OCI-LY3 (cell line): ENCODE data around the gene WNT7B.

Experiments used
- H2AFZ ChIP-seq: fragments of 200-600, 300-600 bp; shearing (Covaris generic); 2 replicates; pipeline ENCODE4 v1.6.0; 2014; ENCODE audit warnings: antibody characterized with exemption, low read depth, low read length
- H3K27ac ChIP-seq: fragments of 200-600, 300-600 bp; sonication (generic); 2 replicates; pipeline ENCODE4 v1.5.1; 2014; ENCODE audit warnings: mild to moderate bottlenecking, low read length, moderate library complexity, mixed read lengths
- H3K27me3 ChIP-seq: fragments of 200-600, 300-600 bp; sonication (generic); 2 replicates; pipeline ENCODE4 v1.6.1; 2014; ENCODE audit warnings: low read depth, low read length, mixed read lengths
- H3K36me3 ChIP-seq: fragments of 200-600, 300-600 bp; sonication (generic); replicated peaks from 2 replicates; pipeline ENCODE3; 2014; ENCODE audit warnings: low read depth, low read length, mixed read lengths
- H3K4me1 ChIP-seq: fragments of 300-600, 200-600 bp; sonication (generic); 2 replicates; pipeline ENCODE4 v1.6.1; 2014; ENCODE audit warnings: low read length, mixed read lengths
- H3K4me2 ChIP-seq: fragments of 200-600, 300-600 bp; sonication (generic); 2 replicates; pipeline ENCODE4 v1.6.1; 2014; ENCODE audit warnings: low read length, mixed read lengths
- H3K4me3 ChIP-seq: fragments of 300-600, 200-600 bp; sonication (generic); 2 replicates; pipeline ENCODE4 v1.5.1; 2014; ENCODE audit warnings: antibody characterized with exemption, mild to moderate bottlenecking, low read length, moderate library complexity
- H3K79me2 ChIP-seq: fragments of 300-600, 200-600 bp; shearing (Covaris generic); 2 replicates; pipeline ENCODE4 v1.6.1; 2014; ENCODE audit warnings: mild to moderate bottlenecking, low read length, mixed read lengths
- H3K9ac ChIP-seq: fragments of 300-600, 200-600 bp; shearing (Covaris generic); 2 replicates; pipeline ENCODE4 v1.6.0; 2014; ENCODE audit warnings: mild to moderate bottlenecking, low read length, moderate library complexity
- H3K9me3 ChIP-seq: fragments of 200-600, 300-600 bp; shearing (Covaris generic); 2 replicates; pipeline ENCODE4 v1.6.1; 2014; ENCODE audit warnings: low read length, mixed read lengths; ENCODE audit not compliant: insufficient read depth
- H4K20me1 ChIP-seq: fragments of 200-600, 300-600 bp; sonication (generic); 2 replicates; pipeline ENCODE4 v1.6.1; 2016; ENCODE audit warnings: low read length, mixed read lengths; ENCODE audit not compliant: insufficient read depth
- CTCF ChIP-seq: fragments of 200-600, 300-600 bp; sonication (generic); IDR thresholded peaks from 2 replicates; pipeline ENCODE4 v1.5.1; 2014; ENCODE audit warnings: antibody characterized with exemption, low read length, low read depth
- EZH2phosphoT487 ChIP-seq: fragments of 200-600 bp; shearing (Covaris generic); IDR thresholded peaks from 2 replicates; pipeline ENCODE4 v1.6.1; 2018; ENCODE audit warnings: antibody characterized with exemption, mixed run types, low read depth

The WNT7B gene

GRCh38 chr22:45928726-45929368, 48.1 kb downstream of the WNT7B start:
- H3K27me3 ChIP-seq: peaks cover 12% of the 10 kb centered on the region
- H4K20me1 ChIP-seq: no peaks in the 10 kb centered on the region
- no peak overlapping the region for H3K4me3 ChIP-seq
- TF ChIP-seq CTCF: no peak
- no peak for TF ChIP-seq EZH2phosphoT487
- no peak overlapping the region for H3K9ac ChIP-seq
- H3K79me2 ChIP-seq: no peaks in the 10 kb centered on the region
- H3K36me3 ChIP-seq: no peaks in the 10 kb centered on the region
- H3K9me3 ChIP-seq: no peaks in the 10 kb centered on the region
- H3K27ac ChIP-seq: no peak overlapping the region
- no peak overlapping the region for H3K4me2 ChIP-seq
- H3K4me1 ChIP-seq: no peaks in the 10 kb centered on the region
- H2AFZ ChIP-seq: no peak overlapping the region

- no peaks in the 10 kb centered on the region for H3K79me2 ChIP-seq
- H3K4me3 ChIP-seq: no peak overlapping the region
- TF ChIP-seq EZH2phosphoT487 (no peak), CTCF (no peak)
These were observed 49.9 kb downstream of the WNT7B start for GRCh38 chr22:45927059-45927458.

DNA sequence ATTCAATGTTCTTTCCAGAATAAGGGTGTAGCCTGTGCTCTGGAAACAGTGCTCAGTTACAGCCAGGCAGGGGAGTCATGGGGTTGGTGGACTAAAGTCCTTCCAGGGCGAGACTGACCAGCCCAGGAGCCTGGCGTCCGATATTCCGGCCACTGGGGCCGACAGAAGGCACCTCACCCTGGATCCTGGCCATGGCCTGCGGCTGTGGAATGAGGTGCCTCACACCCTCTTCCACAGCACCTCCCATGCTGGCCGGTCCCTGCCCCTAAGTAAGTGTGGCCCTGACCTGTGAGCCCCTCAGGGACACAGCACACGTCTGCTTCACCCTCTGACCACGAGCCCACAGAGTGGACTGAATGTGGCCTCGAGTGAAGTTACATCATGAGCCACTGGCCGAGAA, 50.5 kb downstream of the WNT7B start:
- no peak overlapping the region for H2AFZ ChIP-seq
- no peak overlapping the region for H3K4me2 ChIP-seq
- H3K4me3 ChIP-seq: no peak overlapping the region
- H3K27me3 ChIP-seq: 0 out of 2 replicates have a peak, but pooled peaks cover 3% of the 10 kb centered on the region
- no peak overlapping the region for H3K9ac ChIP-seq
- TF ChIP-seq EZH2phosphoT487 (no peak), CTCF (no peak)
- no peaks in the 10 kb centered on the region for H3K4me1 ChIP-seq
- no peaks in the 10 kb centered on the region for H3K79me2 ChIP-seq
- no peaks in the 10 kb centered on the region for H3K36me3 ChIP-seq
- no peaks in the 10 kb centered on the region for H4K20me1 ChIP-seq
- H3K27ac ChIP-seq: no peak overlapping the region
- H3K9me3 ChIP-seq: no peaks in the 10 kb centered on the region

More at GRCh38 chr22:45927059-45927458, 49.9 kb downstream of the WNT7B start:
- Histone ChIP-seq H2AFZ (no peak overlapping the region), H3K4me1 (no peaks in the 10 kb centered on the region), H3K27ac (no peak overlapping the region), H3K9me3 (no peaks in the 10 kb centered on the region), H4K20me1 (no peaks in the 10 kb centered on the region), H3K36me3 (no peaks in the 10 kb centered on the region), H3K27me3 (peaks cover 3% of the 10 kb centered on the region; the same call in 1 of the 2 replicates), H3K9ac (no peak overlapping the region), H3K4me2 (no peak overlapping the region)

- H2AFZ ChIP-seq: no peak overlapping the region
- H3K27ac ChIP-seq: no peak overlapping the region
- no peak overlapping the region for H3K4me3 ChIP-seq
- H3K4me1 ChIP-seq: no peaks in the 10 kb centered on the region
- H3K36me3 ChIP-seq: no peaks in the 10 kb centered on the region
- 0 out of 2 replicates have a peak, but pooled peaks cover 3% of the 10 kb centered on the region for H3K27me3 ChIP-seq
- no peaks in the 10 kb centered on the region for H4K20me1 ChIP-seq
- H3K4me2 ChIP-seq: no peak overlapping the region
- no peaks in the 10 kb centered on the region for H3K9me3 ChIP-seq
- TF ChIP-seq CTCF (no peak), EZH2phosphoT487 (no peak)
- H3K9ac ChIP-seq: no peak overlapping the region
- H3K79me2 ChIP-seq: no peaks in the 10 kb centered on the region
These were observed 51.1 kb downstream of the WNT7B start for GRCh38 chr22:45925811-45926351.
